Keratinocyte (primary cell): ENCODE measurements around the gene PIGS. TPM values are rescaled to one million over a fixed set of nuclear protein-coding genes. Genes with fewer than 3 reads are reported as not detected.

Source experiments
- DNase-seq: peaks from one replicate; pipeline ENCODE4 v3.0.0-alpha.2; 2011; ENCODE audit warnings: low read depth, missing footprints, low spot score
- FAIRE-seq: peaks from 2 replicates; lab custom pipeline; 2011; peaks lifted over from hg19 to GRCh38; lab: Jason Lieb, UNC
- H2AFZ ChIP-seq: 2 replicates; pipeline ENCODE4 v1.6.0; 2012; ENCODE audit warnings: low read length, control low read depth, inconsistent platforms; ENCODE audit not compliant: control insufficient read depth
- H3K27ac ChIP-seq: 2 replicates; pipeline ENCODE4 v1.5.1; 2011; ENCODE audit warnings: low read length; ENCODE audit not compliant: control insufficient read depth, insufficient read depth
- H3K27me3 ChIP-seq: 3 replicates; pipeline ENCODE4 v1.6.0; 2011; ENCODE audit warnings: low read length; ENCODE audit not compliant: control insufficient read depth, insufficient read depth; ENCODE audit errors: extremely low read depth
- H3K36me3 ChIP-seq, 2 experiments: 2 replicates in 1 of 2; 3 replicates in 1 of 2; pipeline ENCODE4 v1.5.1; 2011; ENCODE audit warnings: low read length in 2 of 2, mild to moderate bottlenecking in 1 of 2; ENCODE audit not compliant: control insufficient read depth in 2 of 2, insufficient read depth in 2 of 2; ENCODE audit errors: extremely low read depth in 1 of 2
- H3K4me1 ChIP-seq: 3 replicates; pipeline ENCODE4 v1.5.1; 2011; ENCODE audit warnings: low read length; ENCODE audit not compliant: control insufficient read depth, insufficient read depth; ENCODE audit errors: extremely low read depth
- H3K4me2 ChIP-seq: 3 replicates; pipeline ENCODE4 v1.6.0; 2011; ENCODE audit warnings: low read depth, low read length; ENCODE audit not compliant: control insufficient read depth, insufficient read depth; ENCODE audit errors: extremely low read depth
- H3K4me3 ChIP-seq, 3 experiments: fragments of 200-600 bp in 1 of 3; sonication (generic) in 1 of 3; 2 replicates in 2 of 3; 3 replicates in 1 of 3; pipeline ENCODE4 v1.5.1; 2011 to 2016; ENCODE audit warnings: low read length in 3 of 3, mild to moderate bottlenecking in 3 of 3, control low read depth in 2 of 3, inconsistent platforms in 1 of 3, low read depth in 1 of 3, mixed read lengths in 1 of 3, mixed run types in 1 of 3, moderate library complexity in 1 of 3; ENCODE audit not compliant: control insufficient read depth in 2 of 3, insufficient read depth in 2 of 3; ENCODE audit errors: extremely low read depth in 1 of 3
- H3K79me2 ChIP-seq: 2 replicates; pipeline ENCODE4 v1.6.0; 2012; ENCODE audit warnings: low read length; ENCODE audit not compliant: control insufficient read depth, insufficient read depth
- H3K9ac ChIP-seq: 3 replicates; pipeline ENCODE4 v1.6.0; 2011; ENCODE audit warnings: low read length; ENCODE audit not compliant: control insufficient read depth, insufficient read depth; ENCODE audit errors: extremely low read depth
- H3K9me1 ChIP-seq: 3 replicates; pipeline ENCODE4 v1.6.0; 2011; ENCODE audit warnings: low read length; ENCODE audit not compliant: control insufficient read depth, insufficient read depth; ENCODE audit errors: extremely low read depth
- H3K9me3 ChIP-seq: 2 replicates; pipeline ENCODE4 v1.5.1; 2012; ENCODE audit warnings: low read depth, low read length; ENCODE audit not compliant: control insufficient read depth
- H4K20me1 ChIP-seq: 3 replicates; pipeline ENCODE4 v1.6.0; 2011; ENCODE audit warnings: low read length; ENCODE audit not compliant: control insufficient read depth, insufficient read depth; ENCODE audit errors: extremely low read depth
- EZH2 ChIP-seq: IDR thresholded peaks from one replicate; pipeline ENCODE4 v1.6.1; 2012; ENCODE audit warnings: inconsistent platforms, mild to moderate bottlenecking, low read length, moderate library complexity
- dilution Hi-C: fragments of 300-500 bp; cut with MboI; formaldehyde crosslinking; loops from one replicate; pipeline ENCODE4 v1.7.0; 2020; ENCODE audit warnings: low sequenced_read_pairs; ENCODE audit not compliant: extremely low pct_ligation_motif_present
- polyA plus RNA-seq, 5 experiments: library from polyadenylated mRNA; depleted of rRNA in 3 of 5; stranded (reverse) in 3 of 5; stranded (forward) in 1 of 5; unstranded in 1 of 5; fragments of >200 nt; gene quantifications; 1 replicate in 1 of 5; 2 replicates in 3 of 5; 3 replicates in 1 of 5; pipeline versions ENCODE4 v1.2.1 to v1.2.3, GENCODE V29; 2011 to 2012; ENCODE audit warnings: missing spikeins in 2 of 5, low read depth in 1 of 5, low replicate concordance in 1 of 5
- TF ChIP-seq, protein P1 (sequence below), 3 experiments: IDR thresholded peaks in 1 of 3; conservative IDR thresholded peaks in 1 of 3; optimal IDR thresholded peaks in 1 of 3; 2 replicates in 2 of 3; 3 replicates in 1 of 3; pipeline versions ENCODE3 to v1.5.1; 2011; ENCODE audit warnings: low read length in 3 of 3, mild to moderate bottlenecking in 3 of 3, moderate library complexity in 2 of 3, control low read depth in 1 of 3, inconsistent platforms in 1 of 3; ENCODE audit not compliant: insufficient read depth in 2 of 3; ENCODE audit errors: extremely low read depth in 1 of 3

PIGS gene
- polyA plus RNA-seq, 1 donor (not counting 4 experiments of a cell fraction or from before 2014, with no cell fraction given) = 33.6 TPM

DNA sequence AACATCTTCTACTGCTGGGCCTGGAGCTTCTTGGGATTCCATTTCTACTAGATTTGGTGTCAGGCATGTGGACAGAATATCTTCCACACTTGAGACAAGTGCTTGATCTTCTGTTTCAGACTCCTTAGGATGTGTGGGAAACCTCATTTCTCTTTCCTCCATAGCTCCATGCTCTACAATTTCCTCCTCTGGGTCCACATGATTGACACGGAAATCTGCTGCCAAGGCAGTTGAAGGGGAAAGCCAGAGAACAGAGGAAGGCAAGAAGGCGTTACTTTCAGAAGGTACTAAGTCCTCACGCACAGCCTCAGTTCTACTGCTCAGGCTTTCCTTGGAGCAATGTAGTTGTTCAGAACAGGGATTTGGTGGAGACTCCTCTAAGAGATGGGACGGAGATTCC, 20.9 kb upstream of the PIGS start:
- FAIRE-seq = no peak
- dilution Hi-C loops = no loop called here
- H4K20me1 ChIP-seq = no peaks in the 10 kb centered on the region
- no peak overlapping the region for H3K4me2 ChIP-seq
- H3K79me2 ChIP-seq = no peaks in the 10 kb centered on the region
- no peak overlapping the region for H2AFZ ChIP-seq
- no peaks in the 10 kb centered on the region for H3K9me3 ChIP-seq
- H3K9ac ChIP-seq = no peak overlapping the region
- TF ChIP-seq, protein P1, sequence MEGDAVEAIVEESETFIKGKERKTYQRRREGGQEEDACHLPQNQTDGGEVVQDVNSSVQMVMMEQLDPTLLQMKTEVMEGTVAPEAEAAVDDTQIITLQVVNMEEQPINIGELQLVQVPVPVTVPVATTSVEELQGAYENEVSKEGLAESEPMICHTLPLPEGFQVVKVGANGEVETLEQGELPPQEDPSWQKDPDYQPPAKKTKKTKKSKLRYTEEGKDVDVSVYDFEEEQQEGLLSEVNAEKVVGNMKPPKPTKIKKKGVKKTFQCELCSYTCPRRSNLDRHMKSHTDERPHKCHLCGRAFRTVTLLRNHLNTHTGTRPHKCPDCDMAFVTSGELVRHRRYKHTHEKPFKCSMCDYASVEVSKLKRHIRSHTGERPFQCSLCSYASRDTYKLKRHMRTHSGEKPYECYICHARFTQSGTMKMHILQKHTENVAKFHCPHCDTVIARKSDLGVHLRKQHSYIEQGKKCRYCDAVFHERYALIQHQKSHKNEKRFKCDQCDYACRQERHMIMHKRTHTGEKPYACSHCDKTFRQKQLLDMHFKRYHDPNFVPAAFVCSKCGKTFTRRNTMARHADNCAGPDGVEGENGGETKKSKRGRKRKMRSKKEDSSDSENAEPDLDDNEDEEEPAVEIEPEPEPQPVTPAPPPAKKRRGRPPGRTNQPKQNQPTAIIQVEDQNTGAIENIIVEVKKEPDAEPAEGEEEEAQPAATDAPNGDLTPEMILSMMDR (optimal IDR thresholded peaks at IDR 0.05 in 1 of 3, IDR thresholded peaks at IDR 0.05 in 1 of 3, conservative IDR thresholded peaks at IDR 0.05 in 1 of 3; ENCODE audit: extremely low read depth in 1 of 3, insufficient read depth in 2 of 3, low read length in 3 of 3) = no peak
- no peak for TF ChIP-seq EZH2
- no peak for DNase-seq
- no peak overlapping the region for H3K27ac ChIP-seq
- no peak overlapping the region for H3K4me3 ChIP-seq
- peaks cover 15 to 17% of the 10 kb centered on the region in 2 experiments for H3K36me3 ChIP-seq
- peaks cover under 1% of the 10 kb centered on the region for H3K4me1 ChIP-seq
- H3K9me1 ChIP-seq = no peaks in the 10 kb centered on the region
- no peaks in the 10 kb centered on the region for H3K27me3 ChIP-seq

DNA sequence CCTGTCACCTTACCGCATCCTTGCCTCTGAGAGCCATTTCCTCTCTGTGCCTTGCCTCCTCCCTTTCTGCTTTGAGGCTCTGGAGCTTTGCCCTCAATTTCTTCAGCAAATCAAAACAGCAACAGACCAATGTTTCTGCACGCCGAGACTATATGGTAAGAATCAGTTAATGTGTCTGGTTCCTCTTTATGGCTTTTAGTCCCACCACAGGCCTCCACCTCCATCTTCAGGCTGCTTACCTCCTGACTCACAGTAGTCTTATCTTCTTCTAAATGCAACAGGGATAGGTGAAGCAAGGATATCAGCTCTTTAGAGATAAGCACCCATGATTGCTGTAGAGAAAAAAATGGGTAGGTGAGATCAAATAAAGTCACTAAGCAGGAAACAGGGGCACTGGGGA, 14.5 kb upstream of the PIGS start:
- no peaks in the 10 kb centered on the region for H4K20me1 ChIP-seq
- no peaks in the 10 kb centered on the region for H3K9me1 ChIP-seq
- no peaks in the 10 kb centered on the region for H3K4me1 ChIP-seq
- H3K36me3 ChIP-seq = peaks cover 11 to 49% of the 10 kb centered on the region in 2 experiments
- H3K9ac ChIP-seq = no peak overlapping the region
- no peak for FAIRE-seq
- no peak overlapping the region for H3K27ac ChIP-seq
- H3K4me2 ChIP-seq = no peak overlapping the region
- no peaks in the 10 kb centered on the region for H3K27me3 ChIP-seq
- dilution Hi-C loops = no loop called here
- no peak overlapping the region for H3K4me3 ChIP-seq
- no peaks in the 10 kb centered on the region for H3K79me2 ChIP-seq
- no peaks in the 10 kb centered on the region for H3K9me3 ChIP-seq
- no peak for DNase-seq
- TF ChIP-seq, protein P1 (optimal IDR thresholded peaks at IDR 0.05 in 1 of 3, IDR thresholded peaks at IDR 0.05 in 1 of 3, conservative IDR thresholded peaks at IDR 0.05 in 1 of 3; ENCODE audit: extremely low read depth in 1 of 3, insufficient read depth in 2 of 3, low read length in 3 of 3) = no peak
- no peak for TF ChIP-seq EZH2
- H2AFZ ChIP-seq = no peak overlapping the region
